ENCODE data around the gene TSLP.

Gene TSLP

GRCh38 chr5:111061618-111062017 lies 9.9 kb upstream of the TSLP start:
- no peak overlapping the region for H3K4me3 ChIP-seq (replicated peaks; ENCODE audit: low read depth, low read length)
- no peak for TF ChIP-seq CTCF (IDR thresholded peaks at IDR 0.05; ENCODE audit: low read depth, low read length, missing control alignments)
- DNase-seq (ENCODE audit: extremely low read depth, low read depth), result no peak

GRCh38 chr5:111063709-111064322 lies 7.7 kb upstream of the TSLP start:
- no peak overlapping the region for H3K4me3 ChIP-seq (replicated peaks; ENCODE audit: low read depth, low read length)
- peak; percentile 54 for TF ChIP-seq CTCF (IDR thresholded peaks at IDR 0.05; ENCODE audit: low read depth, low read length, missing control alignments)
- DNase-seq (ENCODE audit: extremely low read depth, low read depth), result no peak

- no peak overlapping the region for H3K4me3 ChIP-seq (replicated peaks; ENCODE audit: low read depth, low read length)
- no peak for DNase-seq (ENCODE audit: extremely low read depth, low read depth)
- TF ChIP-seq CTCF (IDR thresholded peaks at IDR 0.05; ENCODE audit: low read depth, low read length, missing control alignments), result no peak
Measured at GRCh38 chr5:111066261-111066938, 5.1 kb upstream of the TSLP start.

- TF ChIP-seq CTCF (IDR thresholded peaks at IDR 0.05; ENCODE audit: low read depth, low read length, missing control alignments), result no peak
- no peak for DNase-seq (ENCODE audit: extremely low read depth, low read depth)
- no peak overlapping the region for H3K4me3 ChIP-seq (replicated peaks; ENCODE audit: low read depth, low read length)
Measured at GRCh38 chr5:111068213-111068612, 3.3 kb upstream of the TSLP start.

- DNase-seq (ENCODE audit: extremely low read depth, low read depth), result no peak
- H3K4me3 ChIP-seq (replicated peaks; ENCODE audit: low read depth, low read length), result no peak overlapping the region
- TF ChIP-seq CTCF (IDR thresholded peaks at IDR 0.05; ENCODE audit: low read depth, low read length, missing control alignments), result no peak
Measured at GRCh38 chr5:111069839-111070238, 1.7 kb upstream of the TSLP start.

- no peak for TF ChIP-seq CTCF (IDR thresholded peaks at IDR 0.05; ENCODE audit: low read depth, low read length, missing control alignments)
- no peak for DNase-seq (ENCODE audit: extremely low read depth, low read depth)
- no peak overlapping the region for H3K4me3 ChIP-seq (replicated peaks; ENCODE audit: low read depth, low read length)
Measured at GRCh38 chr5:111070272-111071134, 1.0 kb upstream of the TSLP start.

Data from HFF-Myc (cell line).